Choroid plexus epithelial cell (primary cell): ENCODE data around the gene CD86.

Experiments
- DNase-seq: peaks from one replicate; pipeline ENCODE4 v3.0.0-alpha.2; 2010; ENCODE audit warnings: low read depth
- H3K4me3 ChIP-seq: 2 replicates; pipeline ENCODE4 v1.5.1; 2011; ENCODE audit warnings: low read depth, mild to moderate bottlenecking, control low read depth, low read length, moderate library complexity
- CTCF ChIP-seq: conservative IDR thresholded peaks from 2 replicates; pipeline ENCODE4 v1.5.1; 2011; ENCODE audit warnings: low read depth, mild to moderate bottlenecking, control low read depth, inconsistent platforms, low read length, moderate library complexity

Gene CD86

GRCh38 chr3:122067588-122068240 lies 12.6 kb downstream of the CD86 start:
- no peak for TF ChIP-seq CTCF
- DNase-seq: no peak
- H3K4me3 ChIP-seq: no peak overlapping the region

GRCh38 chr3:122074621-122075265 lies 19.6 kb downstream of the CD86 start:
- no peak for DNase-seq
- no peak for TF ChIP-seq CTCF
- no peak overlapping the region for H3K4me3 ChIP-seq

DNA sequence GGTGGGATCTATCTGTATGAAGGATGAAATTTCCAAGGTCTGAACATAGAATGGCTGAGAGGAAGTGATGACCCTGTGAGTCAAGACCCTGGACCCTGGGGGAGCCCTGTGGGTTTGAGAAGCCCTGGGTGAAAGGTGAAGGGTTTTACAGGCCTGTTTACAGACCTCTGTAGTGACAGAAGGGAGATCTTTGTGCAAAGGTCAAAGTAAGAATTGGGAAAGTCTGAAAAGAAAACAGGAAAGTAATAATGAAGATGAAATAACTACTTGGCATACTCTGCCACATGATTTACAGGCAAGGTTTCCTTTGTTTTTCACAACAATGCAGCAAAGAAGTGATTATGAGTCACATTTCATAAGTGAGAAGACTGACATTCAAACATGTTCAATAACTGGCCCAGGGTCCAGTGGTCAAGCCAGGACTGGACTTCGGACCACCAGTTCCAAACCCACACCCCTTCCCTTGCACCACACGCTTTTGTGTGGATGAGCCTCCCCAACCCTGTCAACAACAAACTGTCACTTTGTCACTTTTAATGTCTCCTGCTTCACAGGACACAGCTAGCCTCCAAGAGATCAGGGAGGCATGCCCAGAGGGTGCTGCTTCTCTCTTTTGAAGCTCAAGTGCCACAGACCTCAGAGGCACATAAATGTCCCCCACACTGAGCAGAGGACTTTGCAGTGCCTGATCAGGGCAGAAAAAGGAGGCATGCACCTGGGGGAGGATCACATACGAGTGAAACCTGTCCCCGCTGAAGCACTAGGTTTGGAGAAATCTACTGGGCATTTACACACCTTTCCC lies 21.5 kb downstream of the CD86 start:
- TF ChIP-seq CTCF: no peak
- no peak for DNase-seq
- H3K4me3 ChIP-seq: no peak overlapping the region

GRCh38 chr3:122077293-122078234 lies 22.4 kb downstream of the CD86 start:
- no peak overlapping the region for H3K4me3 ChIP-seq
- DNase-seq: no peak
- no peak for TF ChIP-seq CTCF

- no peak for TF ChIP-seq CTCF
- DNase-seq: no peak
- H3K4me3 ChIP-seq: no peak overlapping the region
Observed at GRCh38 chr3:122078235-122078935, 23.2 kb downstream of the CD86 start.
